ENCODE data around the gene TSHZ2.

DNA sequence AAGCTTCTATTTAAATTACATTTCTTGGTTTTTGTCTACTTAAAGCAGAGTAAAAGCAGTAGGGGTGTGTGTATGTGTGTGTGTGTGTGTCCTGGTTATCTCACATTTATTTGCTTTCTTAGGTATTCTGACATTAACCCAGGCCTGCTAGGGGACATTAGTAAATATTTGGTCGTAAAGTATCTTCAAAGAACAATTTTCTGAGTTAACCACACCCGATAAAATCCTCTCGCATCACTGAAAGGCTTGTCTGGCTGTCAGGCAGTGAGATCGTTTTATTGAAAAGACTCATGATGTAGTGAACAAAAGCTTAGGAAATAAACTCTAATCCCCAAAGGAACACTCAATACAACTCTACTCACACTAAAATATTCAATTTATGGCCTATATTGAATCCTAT lies 543.6 kb downstream of the TSHZ2 start:
- TF ChIP-seq POLR2A (IDR thresholded peaks at IDR 0.05; ENCODE audit: low read depth, low read length) (no peak), POLR2AphosphoS5 (IDR thresholded peaks at IDR 0.05; ENCODE audit: low read depth, low read length) (no peak)

All from GM12892 (cell line).